DOHH2 (cell line): ENCODE measurements around the gene PDE7B.

Experiments used
- H3F3A ChIP-seq: fragments of 200-600 bp; sonication (generic), shearing (Covaris generic); 2 replicates; pipeline ENCODE4 v1.6.0; 2016; ENCODE audit warnings: antibody characterized with exemption, mild to moderate bottlenecking; ENCODE audit not compliant: control insufficient read depth, insufficient read depth
- H3K27ac ChIP-seq: fragments of 200-600 bp; sonication (generic); 2 replicates; pipeline ENCODE4 v1.5.1; 2014; ENCODE audit warnings: low read depth, mild to moderate bottlenecking, low read length, moderate library complexity
- H3K27me3 ChIP-seq: fragments of 200-600 bp; sonication (generic); 2 replicates; pipeline ENCODE4 v1.6.1; 2014; ENCODE audit warnings: mild to moderate bottlenecking, low read length, mixed read lengths; ENCODE audit not compliant: control insufficient read depth
- H3K36me3 ChIP-seq: fragments of 200-600 bp; sonication (generic); 2 replicates; pipeline ENCODE4 v1.6.1; 2014; ENCODE audit warnings: mild to moderate bottlenecking, low read length, moderate library complexity, mixed read lengths; ENCODE audit not compliant: control insufficient read depth
- H3K4me1 ChIP-seq: fragments of 200-600 bp; sonication (generic); 2 replicates; pipeline ENCODE4 v1.6.1; 2014; ENCODE audit warnings: mild to moderate bottlenecking, low read length, mixed read lengths; ENCODE audit not compliant: control insufficient read depth
- H3K4me2 ChIP-seq: fragments of 200-600 bp; sonication (generic); 2 replicates; pipeline ENCODE4 v1.6.0; 2014; ENCODE audit warnings: mild to moderate bottlenecking, low read length, moderate library complexity
- H3K4me3 ChIP-seq: fragments of 200-600 bp; sonication (generic); 2 replicates; pipeline ENCODE4 v1.5.1; 2014; ENCODE audit warnings: mild to moderate bottlenecking, low read length, mixed read lengths
- H3K79me2 ChIP-seq: fragments of 200-600 bp; sonication (generic); 2 replicates; pipeline ENCODE4 v1.6.1; 2014; ENCODE audit warnings: mild to moderate bottlenecking, low read length, mixed read lengths; ENCODE audit not compliant: control insufficient read depth
- H3K9me2 ChIP-seq: fragments of 200-600 bp; sonication (generic); replicated peaks from 2 replicates; pipeline ENCODE4 v1.6.1; 2014; ENCODE audit warnings: mild to moderate bottlenecking, low read length, mixed read lengths; ENCODE audit not compliant: control insufficient read depth
- H3K9me3 ChIP-seq: fragments of 200-600 bp; sonication (generic); 2 replicates; pipeline ENCODE4 v1.6.1; 2014; ENCODE audit warnings: antibody characterized with exemption, low read length, mixed read lengths; ENCODE audit not compliant: control insufficient read depth, insufficient read depth
- H4K20me1 ChIP-seq: fragments of 200-600 bp; sonication (generic); 2 replicates; pipeline ENCODE4 v1.6.0; 2014; ENCODE audit warnings: low read depth, mild to moderate bottlenecking, antibody characterized with exemption, low read length, moderate library complexity; ENCODE audit not compliant: control insufficient read depth, insufficient read depth
- EZH2phosphoT487 ChIP-seq: fragments of 200-600 bp; sonication (generic); IDR thresholded peaks from 2 replicates; pipeline ENCODE4 v1.6.1; 2017; ENCODE audit warnings: borderline replicate concordance, mild to moderate bottlenecking, antibody characterized with exemption, low read length, moderate library complexity, mixed read lengths
- TF ChIP-seq, protein P1 (sequence below): fragments of 200-600 bp; sonication (generic); IDR thresholded peaks from one replicate; pipeline ENCODE4 v1.5.1; 2014; ENCODE audit warnings: antibody characterized with exemption, mild to moderate bottlenecking, low read depth, low read length; ENCODE audit not compliant: poor library complexity, severe bottlenecking

PDE7B gene

DNA sequence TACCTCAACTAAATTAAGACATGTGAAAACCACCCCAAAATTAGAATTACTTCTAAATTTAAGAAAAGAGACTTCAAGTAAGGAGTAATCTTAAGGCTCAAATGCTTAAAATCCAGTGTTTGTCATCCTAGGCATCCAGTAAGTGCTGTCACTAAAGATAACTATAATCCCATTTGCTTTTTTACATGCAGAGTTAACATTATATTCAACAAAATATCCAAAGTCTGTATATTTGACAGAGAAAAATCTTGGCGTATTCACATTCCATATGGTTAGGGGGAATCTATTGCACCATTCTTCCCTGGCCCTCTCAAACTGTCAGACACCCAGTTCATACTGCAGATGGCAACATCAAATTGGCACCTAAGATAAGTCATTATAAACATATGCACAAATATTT lies 381.2 kb downstream of the PDE7B start:
- Histone ChIP-seq H3K79me2 (no peaks in the 10 kb centered on the region), H3F3A (no peaks in the 10 kb centered on the region), H3K9me3 (no peaks in the 10 kb centered on the region), H3K36me3 (peaks cover 62% of the 10 kb centered on the region), H3K27me3 (no peaks in the 10 kb centered on the region), H3K9me2 (no peaks in the 10 kb centered on the region), H3K4me3 (no peak overlapping the region), H3K4me2 (no peak overlapping the region), H3K4me1 (peaks cover 7% of the 10 kb centered on the region), H4K20me1 (0 out of 2 replicates have a peak, but pooled peaks cover 3% of the 10 kb centered on the region), H3K27ac (no peak overlapping the region)
- TF ChIP-seq EZH2phosphoT487, result no peak
- TF ChIP-seq, protein P1, sequence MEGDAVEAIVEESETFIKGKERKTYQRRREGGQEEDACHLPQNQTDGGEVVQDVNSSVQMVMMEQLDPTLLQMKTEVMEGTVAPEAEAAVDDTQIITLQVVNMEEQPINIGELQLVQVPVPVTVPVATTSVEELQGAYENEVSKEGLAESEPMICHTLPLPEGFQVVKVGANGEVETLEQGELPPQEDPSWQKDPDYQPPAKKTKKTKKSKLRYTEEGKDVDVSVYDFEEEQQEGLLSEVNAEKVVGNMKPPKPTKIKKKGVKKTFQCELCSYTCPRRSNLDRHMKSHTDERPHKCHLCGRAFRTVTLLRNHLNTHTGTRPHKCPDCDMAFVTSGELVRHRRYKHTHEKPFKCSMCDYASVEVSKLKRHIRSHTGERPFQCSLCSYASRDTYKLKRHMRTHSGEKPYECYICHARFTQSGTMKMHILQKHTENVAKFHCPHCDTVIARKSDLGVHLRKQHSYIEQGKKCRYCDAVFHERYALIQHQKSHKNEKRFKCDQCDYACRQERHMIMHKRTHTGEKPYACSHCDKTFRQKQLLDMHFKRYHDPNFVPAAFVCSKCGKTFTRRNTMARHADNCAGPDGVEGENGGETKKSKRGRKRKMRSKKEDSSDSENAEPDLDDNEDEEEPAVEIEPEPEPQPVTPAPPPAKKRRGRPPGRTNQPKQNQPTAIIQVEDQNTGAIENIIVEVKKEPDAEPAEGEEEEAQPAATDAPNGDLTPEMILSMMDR, result no peak

DNA sequence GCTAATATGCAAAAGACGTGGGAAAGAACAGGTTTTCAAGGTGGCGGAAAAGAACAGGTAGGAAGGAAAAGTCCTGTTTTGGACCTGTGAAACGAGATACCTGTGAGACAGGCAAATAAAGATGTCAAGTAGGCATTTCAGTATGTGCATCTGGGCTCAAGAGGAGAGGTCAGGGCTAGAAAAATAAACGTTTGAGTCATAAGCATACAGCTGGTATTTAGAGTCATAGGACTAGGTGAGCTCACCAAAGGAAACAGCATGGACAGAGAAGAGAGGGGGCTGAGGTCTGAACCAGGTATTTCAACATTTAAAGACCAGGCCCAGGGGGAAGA lies 383.7 kb downstream of the PDE7B start:
- Histone ChIP-seq H3K36me3 (peaks cover 74% of the 10 kb centered on the region), H3K4me3 (no peak overlapping the region), H3K9me2 (no peaks in the 10 kb centered on the region), H3K4me2 (no peak overlapping the region), H3K9me3 (no peaks in the 10 kb centered on the region), H4K20me1 (no peaks in the 10 kb centered on the region), H3F3A (no peaks in the 10 kb centered on the region), H3K4me1 (no peaks in the 10 kb centered on the region), H3K27me3 (no peaks in the 10 kb centered on the region), H3K27ac (no peak overlapping the region), H3K79me2 (no peaks in the 10 kb centered on the region)
- TF ChIP-seq, protein P1, result no peak
- no peak for TF ChIP-seq EZH2phosphoT487

DNA sequence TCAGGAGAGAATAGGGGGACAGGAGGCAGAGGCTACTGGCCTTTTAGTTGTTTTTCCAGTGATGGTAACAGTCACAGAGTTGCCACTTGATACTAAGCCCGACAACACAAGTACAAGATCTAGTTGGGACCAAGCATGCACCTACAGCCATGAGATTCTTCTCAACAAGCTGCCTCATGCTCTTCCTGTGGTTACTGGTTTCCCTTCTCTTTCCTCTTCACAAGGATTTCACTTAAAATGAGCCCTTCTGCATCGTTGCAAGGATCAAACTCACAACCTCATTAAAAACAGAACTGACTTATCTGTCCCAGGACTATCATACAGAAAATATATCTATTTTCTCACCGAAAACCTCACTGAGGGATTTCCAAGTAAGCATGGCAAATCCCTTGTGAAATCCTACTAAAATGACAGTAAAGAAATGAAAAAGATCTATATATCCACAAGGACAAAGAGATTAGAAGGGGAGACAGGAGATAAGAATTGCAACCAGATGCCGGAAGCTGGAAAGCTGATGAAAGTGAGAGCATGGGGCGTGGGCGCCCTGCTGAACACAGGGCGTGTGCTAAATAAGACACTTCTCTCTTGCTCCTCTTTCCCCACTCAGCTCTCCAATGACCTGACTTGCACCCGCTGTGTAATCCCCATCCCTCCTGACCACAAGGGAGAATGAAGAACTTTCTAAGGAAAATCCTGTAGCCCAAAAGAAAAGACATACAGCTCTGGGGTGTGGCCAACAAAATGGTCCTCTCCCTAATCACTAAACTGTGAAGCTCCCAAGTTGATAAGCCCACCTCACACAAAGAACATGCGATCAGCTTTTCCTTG lies 385.2 kb downstream of the PDE7B start:
- Histone ChIP-seq H3K36me3 (peaks cover 73% of the 10 kb centered on the region), H3K9me3 (no peaks in the 10 kb centered on the region), H3K4me1 (no peaks in the 10 kb centered on the region), H3K27me3 (no peaks in the 10 kb centered on the region), H3K4me2 (no peak overlapping the region), H3F3A (no peaks in the 10 kb centered on the region), H3K27ac (no peak overlapping the region), H3K79me2 (no peaks in the 10 kb centered on the region), H4K20me1 (no peaks in the 10 kb centered on the region), H3K9me2 (no peaks in the 10 kb centered on the region), H3K4me3 (no peak overlapping the region)
- TF ChIP-seq, protein P1, result no peak
